NCI-H1694 treated with DMSO at 0.1 percent for 48 hours (cell line): ENCODE measurements around the gene TPO.
"Not testable (repeated sequence)": the region's sequence is repeated elsewhere in the genome, so short reads cannot be mapped to it uniquely, and the experiment has no call there.

Source experiments
- DNase-seq: peaks from one replicate; lab custom pipeline; 2025; lab: John Stamatoyannopoulos, UW

TPO gene

DNA sequence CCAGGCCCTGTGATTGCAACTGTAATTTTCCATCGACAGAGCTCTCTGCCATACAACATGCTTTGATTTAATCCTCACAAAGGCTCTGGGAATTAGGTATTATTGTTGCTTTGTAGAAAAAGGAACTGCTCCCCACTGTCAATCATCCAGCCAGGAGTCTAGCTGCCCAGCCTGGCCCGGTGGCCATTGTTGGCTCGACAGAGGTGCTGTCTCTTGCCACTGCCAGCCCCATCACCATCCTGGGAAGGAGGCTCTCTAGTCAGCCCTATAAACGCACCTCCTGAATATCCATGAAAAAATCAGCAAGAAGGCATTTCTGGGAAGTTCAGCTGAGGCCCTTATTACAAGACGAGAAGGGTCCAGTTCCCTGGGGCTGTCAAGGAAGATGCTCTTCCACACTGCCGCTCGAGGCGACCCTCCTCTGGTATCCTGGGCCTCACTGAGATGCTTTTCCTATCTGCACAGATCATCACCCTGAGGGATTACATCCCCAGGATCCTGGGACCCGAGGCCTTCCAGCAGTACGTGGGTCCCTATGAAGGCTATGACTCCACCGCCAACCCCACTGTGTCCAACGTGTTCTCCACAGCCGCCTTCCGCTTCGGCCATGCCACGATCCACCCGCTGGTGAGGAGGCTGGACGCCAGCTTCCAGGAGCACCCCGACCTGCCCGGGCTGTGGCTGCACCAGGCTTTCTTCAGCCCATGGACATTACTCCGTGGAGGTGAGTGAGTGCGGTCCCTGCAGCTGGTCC, 71.0 kb downstream of the TPO start:
- DNase-seq = no peak

DNA sequence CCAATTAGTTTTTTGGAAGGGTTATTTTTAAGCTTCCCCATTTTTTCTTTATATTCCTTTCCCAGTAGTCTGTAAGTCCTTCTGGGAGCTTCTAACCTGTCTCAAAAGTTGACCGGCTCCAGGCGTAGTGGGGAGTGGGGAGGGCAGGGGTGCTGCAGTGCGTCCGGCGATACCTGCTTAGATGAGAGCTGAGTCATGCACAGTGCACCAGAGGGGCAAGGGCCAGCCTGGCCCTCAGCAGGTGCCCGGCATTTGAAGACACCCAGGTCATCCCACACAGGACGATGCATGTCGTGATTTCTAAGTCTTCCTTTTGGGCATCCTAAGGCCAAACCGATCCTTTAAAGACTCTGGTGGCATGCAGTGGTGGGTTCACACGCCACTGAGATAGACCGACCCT, 73.4 kb downstream of the TPO start:
- no peak for DNase-seq

DNA sequence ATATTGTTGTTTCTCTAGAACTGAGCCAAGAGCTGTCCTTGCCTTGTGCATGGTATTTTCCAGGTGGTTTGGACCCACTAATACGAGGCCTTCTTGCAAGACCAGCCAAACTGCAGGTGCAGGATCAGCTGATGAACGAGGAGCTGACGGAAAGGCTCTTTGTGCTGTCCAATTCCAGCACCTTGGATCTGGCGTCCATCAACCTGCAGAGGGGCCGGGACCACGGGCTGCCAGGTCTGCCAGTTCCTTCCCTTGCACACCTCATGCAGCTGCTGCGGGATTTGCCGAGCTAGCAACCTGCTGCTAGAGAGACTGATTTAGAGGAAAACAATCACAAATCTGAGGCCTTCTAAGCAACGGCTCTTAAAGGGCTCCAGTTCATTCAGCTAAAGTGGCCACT, 74.5 kb downstream of the TPO start:
- no peak for DNase-seq

DNA sequence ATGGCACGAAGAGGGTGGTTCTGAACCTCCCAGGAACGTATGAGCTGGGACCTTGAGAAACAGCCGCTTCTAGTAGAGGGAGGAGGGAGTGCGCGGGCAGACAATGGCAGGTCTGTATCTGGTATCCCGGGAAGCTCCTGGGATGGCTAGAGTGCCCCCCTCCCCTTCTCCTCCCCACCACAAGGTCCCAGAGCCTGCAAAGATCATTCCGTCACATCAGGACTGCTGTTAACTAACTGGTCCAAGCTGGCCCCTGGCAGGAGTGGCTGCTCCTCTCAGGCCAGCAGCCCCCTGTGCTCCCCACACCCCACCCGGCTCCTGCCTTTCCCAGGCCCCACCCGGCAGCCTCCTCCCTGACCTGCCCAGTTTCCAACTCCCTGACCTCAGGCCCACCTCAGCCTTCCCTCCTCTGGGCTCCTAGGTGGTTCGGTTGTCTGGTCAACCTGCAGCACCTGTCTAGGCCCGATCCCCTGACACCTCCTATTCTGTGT, 75.0 kb downstream of the TPO start:
- DNase-seq = no peak

DNA sequence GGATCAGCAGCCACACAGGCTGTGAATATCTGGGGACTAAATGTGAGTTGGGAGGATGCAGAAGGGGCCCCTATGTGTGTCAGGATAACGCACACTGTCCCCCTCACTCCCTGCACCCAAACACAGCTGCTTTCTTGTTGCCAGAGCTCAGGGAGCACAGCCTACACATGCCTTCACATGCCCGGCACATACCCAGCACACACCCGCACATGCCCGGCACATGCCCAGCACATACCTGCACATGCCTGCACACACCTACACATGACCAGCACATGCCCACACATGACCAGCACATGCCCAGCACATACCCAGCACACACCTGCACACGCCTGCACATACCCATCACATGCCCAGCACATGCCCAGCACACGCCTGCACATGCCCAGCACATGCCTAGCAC, 75.6 kb downstream of the TPO start:
- no peak for DNase-seq

DNA sequence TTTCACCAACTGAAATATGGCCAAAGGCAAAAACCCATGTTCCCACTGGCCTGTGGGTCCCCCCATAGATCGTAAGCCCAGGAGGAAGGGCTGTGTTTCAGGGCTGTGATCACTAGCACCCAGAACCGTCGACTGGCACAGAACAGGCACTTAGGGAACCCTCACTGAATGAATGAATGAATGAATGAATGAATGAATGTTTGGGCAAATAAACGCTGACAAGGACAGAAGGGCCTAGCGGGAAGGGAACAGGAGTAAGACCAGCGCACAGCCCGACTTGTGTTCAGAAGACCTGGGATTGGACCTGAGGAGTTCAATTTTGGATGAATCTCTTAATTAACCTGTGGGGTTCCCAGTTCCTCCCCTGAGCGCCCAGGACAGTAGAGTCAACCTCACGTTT, 76.2 kb downstream of the TPO start:
- DNase-seq = no peak

DNA sequence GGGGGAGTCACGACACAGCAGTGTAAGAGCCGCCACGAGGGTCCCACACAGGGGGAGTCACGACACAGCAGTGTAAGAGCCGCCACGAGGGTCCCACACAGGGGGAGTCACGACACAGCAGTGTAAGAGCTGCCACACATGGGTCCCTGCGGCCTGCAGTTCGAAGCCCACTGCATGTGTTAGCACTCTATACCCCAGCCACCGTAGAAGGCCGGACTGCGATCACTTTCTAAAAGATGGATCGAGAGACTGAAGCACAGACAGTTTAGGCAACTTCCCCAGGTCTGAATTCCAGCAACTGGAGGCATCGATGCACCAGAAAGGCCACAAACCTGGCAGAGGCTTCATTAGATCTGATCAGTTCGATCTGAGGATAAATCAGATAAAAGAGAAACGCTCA, 77.1 kb downstream of the TPO start:
- not testable (repeated sequence) for DNase-seq

DNA sequence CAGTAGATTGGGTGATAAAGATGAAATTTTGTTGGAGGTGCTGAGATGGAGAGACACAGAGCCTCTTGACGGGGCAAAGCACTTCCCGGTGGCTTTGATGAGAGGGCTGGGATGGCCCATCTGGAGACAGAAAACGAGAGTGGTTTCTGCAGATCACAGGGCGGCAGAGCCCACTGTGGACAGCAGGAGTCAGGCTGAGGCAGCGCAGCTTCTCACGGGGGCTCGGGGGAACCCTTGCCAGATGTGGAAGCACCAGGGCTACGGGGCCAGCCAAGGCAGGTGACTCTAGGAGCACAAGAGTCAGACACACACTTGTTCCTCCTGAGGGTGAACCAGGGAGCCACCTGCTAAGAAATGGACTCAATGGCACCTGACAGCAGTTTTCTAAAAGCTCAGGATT, 78.5 kb downstream of the TPO start:
- no peak for DNase-seq

DNA sequence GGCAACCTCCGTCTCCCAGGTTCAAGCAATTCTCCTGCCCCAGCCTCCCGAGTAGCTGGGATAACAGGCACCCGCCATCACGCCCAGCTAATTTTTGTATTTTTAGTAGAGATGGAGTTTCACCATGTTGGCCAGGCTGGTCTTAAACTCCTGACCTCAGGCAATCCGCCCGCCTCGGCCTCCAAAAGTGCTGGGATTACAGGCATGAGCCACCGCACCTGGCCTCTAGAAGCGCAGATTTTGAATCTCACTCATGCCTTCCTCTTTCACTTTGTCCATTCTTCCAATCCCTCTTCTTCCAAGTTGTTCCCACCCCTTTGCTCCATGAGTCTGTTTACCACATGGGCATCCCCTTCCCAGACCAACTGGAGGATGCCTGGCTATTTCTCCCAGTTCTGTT, 79.0 kb downstream of the TPO start:
- DNase-seq = not testable (repeated sequence)

DNA sequence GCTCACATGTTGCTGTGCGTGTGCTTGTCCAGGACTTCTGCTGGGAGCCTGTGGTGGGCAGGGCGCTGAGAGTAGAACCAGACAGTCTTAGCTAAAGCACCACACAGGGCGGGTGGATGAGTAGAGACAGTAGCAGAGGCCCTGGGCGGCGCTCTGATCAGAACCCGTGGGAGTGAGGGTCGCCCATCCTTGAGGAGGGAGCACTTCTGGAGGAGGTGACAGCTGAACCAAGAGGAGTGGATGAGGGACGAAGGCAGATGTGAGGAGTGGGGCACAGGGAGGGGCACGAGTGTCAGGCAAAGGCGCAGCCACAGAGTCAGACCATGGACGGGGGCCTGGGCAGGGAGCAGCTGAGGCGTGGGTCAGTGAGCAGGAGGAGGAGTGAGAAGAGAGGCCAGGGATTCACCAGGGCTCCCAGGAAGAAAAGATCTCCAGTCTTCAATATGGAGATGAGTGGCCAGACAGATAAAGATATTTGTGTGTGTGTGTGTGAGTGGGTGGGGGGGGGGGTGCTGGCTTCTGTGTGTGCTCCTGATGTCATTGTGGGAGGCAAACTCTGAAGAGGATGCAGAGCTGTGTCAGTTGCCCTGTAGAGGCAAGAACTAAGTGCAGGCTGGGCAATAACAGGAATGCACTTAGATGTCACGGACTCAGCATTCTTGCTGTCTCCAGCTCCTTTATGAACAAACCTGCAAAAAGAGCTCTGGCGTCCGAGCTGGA, 79.6 kb downstream of the TPO start:
- no peak for DNase-seq

DNA sequence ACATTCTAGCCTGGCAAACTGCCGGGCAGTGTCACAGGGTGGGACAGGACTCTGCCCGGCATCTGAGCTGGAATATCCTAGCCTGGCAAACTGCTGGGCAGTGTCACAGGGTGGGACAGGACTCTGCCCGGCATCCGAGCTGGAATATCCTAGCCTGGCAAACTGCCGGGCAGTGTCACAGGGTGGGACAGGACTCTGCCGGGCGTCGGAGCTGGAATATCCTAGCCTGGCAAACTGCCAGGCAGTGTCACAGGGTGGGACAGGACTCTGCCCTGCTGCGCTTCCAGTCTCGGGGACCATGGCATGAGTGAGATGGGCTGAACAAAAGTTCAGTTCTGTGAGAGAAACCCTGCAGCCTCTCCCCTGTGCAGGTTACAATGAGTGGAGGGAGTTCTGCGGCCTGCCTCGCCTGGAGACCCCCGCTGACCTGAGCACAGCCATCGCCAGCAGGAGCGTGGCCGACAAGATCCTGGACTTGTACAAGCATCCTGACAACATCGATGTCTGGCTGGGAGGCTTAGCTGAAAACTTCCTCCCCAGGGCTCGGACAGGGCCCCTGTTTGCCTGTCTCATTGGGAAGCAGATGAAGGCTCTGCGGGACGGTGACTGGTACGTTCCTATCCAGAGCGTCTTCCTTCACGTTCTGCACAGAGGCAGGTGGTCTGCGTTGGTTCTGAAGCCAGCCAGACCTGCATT, 80.3 kb downstream of the TPO start:
- no peak for DNase-seq

DNA sequence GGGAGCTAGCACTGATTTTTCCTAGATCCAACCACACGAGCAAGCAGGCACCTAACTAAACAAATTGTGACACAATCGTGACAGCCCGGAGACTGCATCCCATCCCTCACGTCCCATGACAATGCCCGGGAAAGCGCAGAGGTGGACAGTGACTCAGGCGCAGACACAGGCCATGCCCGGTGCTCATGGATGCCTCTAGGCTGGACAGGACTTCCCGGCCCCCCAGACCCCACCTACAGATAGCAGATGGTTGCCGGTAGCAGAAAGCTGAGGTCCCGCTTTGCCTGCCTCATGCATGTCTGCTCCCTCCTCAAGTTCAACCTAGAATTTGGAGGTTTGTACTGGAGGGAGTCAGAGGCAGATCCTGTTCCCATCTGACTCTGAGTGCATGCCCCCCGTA, 81.0 kb downstream of the TPO start:
- no peak for DNase-seq

DNA sequence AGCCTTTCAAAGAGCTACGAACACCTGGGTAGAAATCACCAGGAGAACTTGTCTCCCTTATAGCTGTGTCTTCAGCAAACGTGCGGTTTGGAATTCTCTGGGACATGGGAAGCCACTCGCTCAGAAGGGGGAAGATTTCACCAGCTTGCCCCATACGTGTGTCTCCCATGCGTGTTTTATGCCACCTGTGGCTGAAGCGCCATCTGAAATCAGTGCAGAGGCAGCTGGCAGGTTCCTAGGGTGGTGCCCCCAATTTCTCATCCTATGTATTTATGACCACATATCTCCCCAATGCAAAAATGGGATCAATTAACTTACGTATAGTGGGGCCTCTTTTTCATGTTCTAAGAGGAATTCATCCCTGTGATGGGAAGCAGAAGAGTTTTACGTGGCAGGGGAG, 81.6 kb downstream of the TPO start:
- DNase-seq = no peak

DNA sequence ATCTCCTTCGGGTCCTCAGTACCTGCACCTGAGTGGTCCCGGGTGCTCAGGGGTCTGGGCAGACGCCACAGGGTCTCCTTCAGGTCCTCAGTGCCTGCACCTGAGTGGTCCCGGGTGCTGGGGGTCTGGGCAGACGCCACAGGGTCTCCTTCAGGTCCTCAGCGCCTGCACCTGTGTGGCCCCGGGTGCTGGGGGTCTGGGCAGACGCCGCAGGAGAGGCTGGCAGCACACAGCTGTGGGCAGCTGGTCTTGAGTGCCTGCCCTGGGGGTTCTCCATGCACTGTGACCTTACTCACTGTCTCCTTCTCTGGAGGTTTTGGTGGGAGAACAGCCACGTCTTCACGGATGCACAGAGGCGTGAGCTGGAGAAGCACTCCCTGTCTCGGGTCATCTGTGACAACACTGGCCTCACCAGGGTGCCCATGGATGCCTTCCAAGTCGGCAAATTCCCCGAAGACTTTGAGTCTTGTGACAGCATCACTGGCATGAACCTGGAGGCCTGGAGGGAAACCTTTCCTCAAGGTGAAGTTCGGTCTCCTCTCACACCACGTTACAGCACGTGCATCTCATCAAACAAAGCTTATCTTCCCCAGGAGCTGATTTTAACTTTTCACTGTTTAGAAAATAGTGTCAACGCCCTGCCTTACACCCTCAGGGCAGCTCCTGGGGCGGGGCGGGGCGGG, 82.6 kb downstream of the TPO start:
- no peak for DNase-seq

DNA sequence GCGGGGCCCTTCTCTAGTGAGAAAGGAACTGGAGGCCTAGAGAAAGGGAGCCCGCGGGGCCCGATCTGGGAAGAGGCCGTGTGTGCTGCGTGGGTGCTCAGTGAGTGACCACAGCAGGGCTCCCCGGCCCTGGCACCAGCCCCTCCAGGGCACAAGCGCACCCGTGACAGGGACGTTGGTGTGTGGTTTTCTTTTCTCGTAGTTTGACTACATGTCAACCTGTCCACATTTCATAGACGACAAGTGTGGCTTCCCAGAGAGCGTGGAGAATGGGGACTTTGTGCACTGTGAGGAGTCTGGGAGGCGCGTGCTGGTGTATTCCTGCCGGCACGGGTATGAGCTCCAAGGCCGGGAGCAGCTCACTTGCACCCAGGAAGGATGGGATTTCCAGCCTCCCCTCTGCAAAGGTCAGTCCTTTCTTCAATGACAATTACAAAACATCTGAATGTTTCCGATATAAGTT, 83.1 kb downstream of the TPO start:
- no peak for DNase-seq

DNA sequence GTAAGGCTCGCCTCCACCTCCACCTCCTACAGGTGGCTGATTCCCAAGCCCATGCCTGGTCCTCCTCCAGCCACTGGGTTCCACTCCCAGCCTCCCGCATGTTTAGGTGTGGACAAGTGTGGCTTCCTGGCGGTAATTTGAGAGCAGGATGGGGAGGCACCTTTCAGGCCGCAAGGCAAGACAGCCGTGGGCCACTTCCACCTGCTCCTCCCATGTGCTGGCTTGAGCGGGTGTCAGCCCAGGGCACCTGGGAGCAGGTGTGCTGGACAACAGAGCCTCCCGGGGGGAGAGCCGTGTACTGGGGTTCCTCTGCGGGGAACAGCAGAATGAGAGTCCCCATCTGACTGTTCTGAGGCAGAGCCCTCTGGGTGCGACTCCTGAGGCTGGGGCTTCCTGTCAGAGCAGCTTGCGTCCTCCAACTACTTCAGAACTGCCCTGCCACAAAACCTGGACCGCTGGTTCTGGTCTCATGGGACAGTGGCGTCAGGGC, 83.9 kb downstream of the TPO start:
- no peak for DNase-seq

DNA sequence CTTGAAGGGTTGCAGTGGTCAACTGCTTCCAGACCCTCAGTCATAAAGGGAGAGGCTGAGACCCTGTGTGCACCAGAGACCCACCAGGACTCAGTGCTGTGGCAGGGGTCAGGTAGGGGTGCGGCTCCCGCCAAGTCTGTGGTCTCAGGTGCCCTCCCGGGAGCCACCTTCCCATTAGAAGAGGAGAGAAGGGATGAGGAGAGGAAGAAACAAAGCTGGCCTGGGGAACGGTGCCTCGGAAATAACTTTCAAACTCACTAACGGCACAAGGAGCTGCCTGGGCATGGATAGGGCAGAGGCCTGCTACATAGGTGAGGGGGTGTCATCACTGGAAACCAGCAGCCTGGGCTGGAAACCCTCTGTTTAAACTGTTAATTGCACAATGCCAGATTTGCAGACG, 84.9 kb downstream of the TPO start:
- DNase-seq = no peak

DNA sequence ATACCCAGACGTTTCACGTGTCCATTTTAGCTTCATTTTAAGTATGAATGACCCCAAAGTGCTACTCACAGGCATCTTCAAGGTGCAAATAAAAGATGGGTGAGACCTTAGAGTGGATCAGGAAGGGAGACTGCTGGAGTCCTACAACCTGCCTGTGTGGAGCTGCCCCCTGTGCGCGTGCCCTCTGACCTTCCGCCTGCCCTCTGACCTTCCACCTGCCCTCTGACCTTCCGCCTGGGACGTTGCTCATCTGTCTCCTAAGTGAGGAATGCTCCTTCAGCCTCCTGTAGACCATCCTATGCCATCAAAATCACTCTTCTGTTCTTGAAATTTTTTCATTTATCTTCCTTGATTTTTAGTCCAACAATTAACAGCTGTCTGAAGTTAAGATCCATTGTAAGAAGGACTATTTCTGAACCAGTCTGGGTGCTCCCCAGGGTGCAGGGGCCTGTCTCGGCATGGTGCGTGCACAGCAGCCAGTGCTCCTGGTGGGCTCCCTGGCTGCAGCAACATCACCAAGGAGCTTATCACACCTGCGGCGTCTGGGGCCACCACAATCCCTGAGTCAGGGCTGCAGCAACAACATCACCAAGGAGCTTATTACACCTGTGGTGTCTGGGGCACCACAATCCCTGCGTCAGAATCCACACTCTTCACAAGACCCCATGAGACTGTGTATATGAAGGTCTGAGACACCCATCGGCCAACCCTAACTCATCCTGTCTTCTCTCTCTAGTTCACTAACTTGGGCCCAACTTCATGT, 86.0 kb downstream of the TPO start:
- no peak for DNase-seq

DNA sequence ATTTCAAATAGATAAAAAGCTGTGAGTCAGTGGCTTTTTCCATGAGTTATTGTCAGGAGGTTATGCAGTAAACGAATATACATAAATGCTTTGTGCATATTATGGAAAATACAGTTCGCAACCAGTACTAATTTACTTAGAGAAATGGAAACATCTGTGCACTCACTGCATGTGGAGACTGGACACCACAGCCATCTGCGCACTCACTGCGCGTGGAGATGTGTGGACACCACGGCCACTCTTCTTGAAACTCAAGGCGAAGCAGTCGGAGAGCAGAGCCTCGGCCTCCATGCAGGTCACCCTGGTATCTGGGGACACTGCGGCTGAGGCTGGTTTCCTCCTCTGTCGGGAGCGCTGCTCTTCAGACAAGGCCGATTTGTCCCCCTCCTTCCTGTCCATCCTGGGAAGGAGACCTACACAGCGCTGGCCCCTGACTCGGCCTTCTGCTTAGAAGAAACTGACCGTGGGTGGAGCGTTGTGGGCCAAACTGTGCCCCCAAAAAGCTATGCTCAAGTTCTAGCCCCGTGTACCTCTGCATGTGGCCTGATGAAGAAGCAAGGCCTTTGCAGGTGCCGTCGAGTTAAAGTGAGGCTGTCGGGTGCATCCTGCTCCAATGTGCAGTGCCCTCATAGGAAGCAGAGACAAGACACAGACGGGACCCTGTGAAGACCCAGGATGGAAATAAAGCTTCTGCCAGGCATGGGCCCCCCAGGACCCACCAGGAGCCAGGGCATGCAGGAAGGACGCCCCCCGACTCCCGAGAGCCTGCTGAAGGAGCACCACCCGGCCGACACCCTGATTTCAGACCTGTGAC, 88.0 kb downstream of the TPO start:
- DNase-seq = no peak

DNA sequence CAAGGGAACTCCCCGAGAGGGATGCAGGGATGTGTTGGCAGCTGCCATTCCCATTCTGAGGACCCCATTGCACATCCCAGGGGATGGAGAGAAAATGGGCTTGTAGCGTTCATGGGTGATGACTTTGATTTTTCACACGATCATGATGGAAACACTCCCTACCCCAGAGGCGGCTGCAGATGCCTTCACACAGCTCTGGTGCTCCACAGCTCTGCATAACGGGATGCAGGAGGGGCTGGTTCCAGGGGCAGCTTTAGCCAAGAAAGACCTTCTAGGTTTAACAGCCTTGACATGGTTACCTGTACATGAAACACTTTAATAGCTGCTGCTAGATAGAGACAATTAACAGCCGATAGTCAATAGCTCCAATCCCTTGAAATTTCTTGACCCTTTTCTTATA, 88.7 kb downstream of the TPO start:
- DNase-seq = no peak

DNA sequence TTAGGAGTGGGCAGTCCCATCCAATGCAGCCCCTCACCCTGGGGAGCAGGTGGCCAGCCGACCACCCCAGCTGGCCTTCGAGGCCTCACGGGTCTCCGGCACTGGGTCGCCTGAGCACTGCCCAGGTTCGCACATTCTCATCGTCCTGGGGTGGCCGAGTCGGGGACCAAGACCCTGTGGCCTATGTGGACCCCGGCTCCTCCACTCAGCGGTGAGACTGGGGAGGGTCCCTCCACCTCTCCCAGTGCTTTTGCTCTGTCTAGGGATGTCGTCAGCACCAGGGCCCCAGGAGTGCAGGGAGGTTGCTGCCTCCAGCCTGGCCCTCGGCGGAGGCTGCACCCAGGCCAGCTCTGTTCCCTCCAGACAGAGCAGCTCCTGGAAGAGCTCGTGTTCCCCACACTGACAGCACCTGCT, 89.6 kb downstream of the TPO start:
- no peak for DNase-seq
